Retina (tissue), 1 donor: ENCODE data around the gene FXR2.

Source experiments
- DNase-seq: peaks from one replicate; pipeline ENCODE4 v3.0.0-alpha.2; 2016

The FXR2 gene

DNA sequence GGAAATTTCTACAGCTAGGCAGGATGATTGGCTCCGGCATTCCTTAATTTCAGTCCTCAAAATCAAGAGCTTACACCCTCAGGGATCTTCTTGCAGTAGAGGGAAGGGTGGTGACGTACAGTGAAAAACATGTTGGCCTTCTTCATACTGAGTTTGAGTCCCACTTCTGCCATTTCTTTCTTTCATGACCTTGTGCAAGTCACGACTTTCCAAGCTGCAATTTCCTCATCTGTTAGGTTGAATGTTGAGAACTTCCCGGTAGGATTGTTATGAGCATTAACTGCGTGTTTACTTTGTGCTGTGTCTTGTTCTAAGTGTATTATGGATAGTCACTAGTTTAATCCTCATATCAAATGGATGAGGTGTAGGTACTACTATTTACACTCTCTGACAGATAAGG lies 45.1 kb downstream of the FXR2 start:
- DNase-seq: no peak

GRCh38 chr17:7563115-7563869 lies 51.4 kb downstream of the FXR2 start:
- no peak for DNase-seq

DNA sequence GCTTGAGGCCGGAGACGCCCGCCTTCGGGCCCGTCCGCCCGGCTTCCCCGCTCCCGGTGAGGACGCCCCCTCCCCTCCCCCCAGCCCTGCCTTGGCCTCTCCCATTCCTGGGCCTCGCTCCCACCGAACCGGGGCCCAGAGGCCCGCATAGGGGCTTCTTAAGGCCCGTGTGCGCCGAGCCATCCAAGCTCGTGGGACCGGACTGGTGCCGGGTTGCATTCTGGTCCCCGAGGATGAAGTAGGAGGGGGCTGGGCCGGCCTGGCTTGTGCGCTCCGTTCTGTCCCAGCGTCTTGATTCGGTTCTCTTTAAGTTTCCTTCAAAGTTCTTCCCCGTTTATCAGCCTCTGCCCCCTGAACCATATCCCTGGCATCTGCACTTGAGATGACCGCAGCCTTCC lies 52.5 kb downstream of the FXR2 start:
- no peak for DNase-seq

- peak; percentile 94 for DNase-seq
Observed at GRCh38 chr17:7561589-7562207, 53.0 kb downstream of the FXR2 start, which contains the start of gene SENP3. Gene SENP3 (plus strand): TSS chr17:7561919. CDS start chr17:7563077, 1,158 bp downstream.

DNA sequence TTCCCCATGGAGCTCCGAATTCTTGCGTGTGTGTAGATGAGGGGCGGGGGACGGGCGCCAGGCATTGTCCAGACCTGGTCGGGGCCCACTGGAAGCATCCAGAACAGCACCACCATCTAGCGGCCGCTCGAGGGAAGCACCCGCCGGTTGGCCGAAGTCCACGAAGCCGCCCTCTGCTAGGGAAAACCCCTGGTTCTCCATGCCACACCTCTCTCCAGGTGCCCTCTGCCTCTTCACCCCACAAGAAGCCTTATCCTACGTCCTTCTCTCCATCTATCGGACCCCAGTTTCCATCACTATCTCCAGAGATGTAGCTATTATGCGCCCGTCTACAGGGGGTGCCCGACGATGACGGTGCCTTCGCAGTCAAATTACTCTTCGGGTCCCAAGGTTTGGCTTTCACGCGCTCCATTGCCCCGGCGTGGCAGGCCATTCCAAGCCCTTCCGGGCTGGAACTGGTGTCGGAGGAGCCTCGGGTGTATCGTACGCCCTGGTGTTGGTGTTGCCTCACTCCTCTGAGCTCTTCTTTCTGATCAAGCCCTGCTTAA lies 53.6 kb downstream of the FXR2 start:
- peak; percentile 93 for DNase-seq

DNA sequence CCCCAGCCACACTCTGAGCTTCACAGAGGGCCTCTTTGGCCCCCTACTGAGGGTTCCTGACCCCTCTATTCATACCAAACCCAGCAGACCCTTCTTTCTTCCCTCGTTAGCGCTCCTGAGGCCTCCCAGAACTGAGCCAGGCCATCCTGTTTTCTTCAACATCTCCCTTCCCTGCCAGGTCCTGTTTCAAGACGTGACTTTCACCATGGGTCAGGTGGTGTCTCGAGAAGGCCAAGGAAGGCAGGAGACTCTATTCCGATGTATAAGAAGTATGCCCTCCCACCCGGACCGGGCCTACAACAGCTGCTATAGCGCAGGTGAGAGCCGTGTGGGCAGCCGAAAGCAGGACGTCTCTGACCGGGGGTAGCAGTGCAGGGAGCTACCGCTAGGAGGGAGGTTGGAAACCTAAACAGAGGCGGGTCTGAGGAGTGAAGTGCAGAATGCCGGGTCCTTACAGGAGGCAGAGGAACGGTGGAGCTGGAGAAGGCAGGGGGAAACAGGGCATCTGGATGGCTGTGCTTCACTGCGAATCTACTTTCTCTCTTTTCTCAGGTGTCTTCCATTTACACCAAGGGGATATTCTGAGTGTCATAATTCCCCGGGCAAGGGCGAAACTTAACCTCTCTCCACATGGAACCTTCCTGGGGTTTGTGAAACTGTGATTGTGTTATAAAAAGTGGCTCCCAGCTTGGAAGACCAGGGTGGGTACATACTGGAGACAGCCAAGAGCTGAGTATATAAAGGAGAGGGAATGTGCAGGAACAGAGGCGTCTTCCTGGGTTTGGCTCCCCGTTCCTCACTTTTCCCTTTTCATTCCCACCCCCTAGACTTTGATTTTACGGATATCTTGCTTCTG lies 54.3 kb downstream of the FXR2 start:
- DNase-seq: peak; percentile 74

- DNase-seq: no peak
Observed at GRCh38 chr17:7559320-7560171, 55.2 kb downstream of the FXR2 start.

DNA sequence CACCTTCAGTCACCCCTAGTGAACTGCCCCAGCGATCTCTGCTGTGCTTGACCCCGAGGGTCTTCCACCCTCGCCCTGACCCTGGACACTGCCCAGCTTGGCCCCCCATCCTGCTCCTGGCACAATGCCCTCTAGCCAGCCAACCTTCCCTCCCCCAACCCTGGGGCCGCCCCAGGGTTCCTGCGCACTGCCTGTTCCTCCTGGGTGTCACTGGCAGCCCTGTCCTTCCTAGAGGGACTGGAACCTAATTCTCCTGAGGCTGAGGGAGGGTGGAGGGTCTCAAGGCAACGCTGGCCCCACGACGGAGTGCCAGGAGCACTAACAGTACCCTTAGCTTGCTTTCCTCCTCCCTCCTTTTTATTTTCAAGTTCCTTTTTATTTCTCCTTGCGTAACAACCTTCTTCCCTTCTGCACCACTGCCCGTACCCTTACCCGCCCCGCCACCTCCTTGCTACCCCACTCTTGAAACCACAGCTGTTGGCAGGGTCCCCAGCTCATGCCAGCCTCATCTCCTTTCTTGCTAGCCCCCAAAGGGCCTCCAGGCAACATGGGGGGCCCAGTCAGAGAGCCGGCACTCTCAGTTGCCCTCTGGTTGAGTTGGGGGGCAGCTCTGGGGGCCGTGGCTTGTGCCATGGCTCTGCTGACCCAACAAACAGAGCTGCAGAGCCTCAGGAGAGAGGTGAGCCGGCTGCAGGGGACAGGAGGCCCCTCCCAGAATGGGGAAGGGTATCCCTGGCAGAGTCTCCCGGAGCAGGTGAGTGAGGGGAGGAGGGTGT lies 56.0 kb downstream of the FXR2 start, which contains the start of gene TNFSF13:
Gene TNFSF13 (plus strand): TSS at position 207 of the 776 bp plus-strand sequence. CDS start 290 bp downstream, at position 497.
- no peak for DNase-seq

DNA sequence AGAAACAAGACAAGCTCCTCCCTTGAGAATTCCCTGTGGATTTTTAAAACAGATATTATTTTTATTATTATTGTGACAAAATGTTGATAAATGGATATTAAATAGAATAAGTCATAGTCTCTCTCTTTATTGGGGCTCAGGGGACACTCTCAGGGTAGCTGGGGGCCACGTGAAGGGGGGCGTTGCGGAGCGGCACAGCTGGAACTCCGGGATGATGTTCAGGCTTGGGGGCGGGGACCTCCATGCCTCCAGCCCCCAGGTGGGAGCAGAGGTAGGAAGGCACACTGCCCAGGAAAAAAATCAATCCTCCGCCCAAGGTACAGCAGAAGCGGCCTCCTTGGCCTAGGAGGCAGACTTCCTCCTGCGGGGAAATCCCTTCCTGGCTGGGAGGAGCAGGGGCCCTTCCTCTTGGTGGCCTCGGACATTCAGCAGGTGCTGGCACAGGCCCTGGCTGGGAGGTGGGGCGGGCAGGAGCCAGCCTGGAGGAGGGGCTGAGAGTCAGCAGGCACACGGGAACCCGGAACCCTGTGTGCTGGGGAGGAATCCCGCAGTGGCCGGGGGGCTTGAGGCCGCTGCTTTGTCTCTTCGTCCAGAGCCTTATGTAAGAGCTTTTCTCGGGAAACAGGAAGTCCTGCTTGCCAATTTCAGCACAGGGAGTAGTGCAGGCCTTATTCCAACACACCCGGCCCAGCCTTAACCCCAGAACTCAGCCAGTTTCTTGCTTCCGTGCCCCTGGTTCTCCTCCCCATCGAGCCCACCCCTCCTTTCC lies 56.7 kb downstream of the FXR2 start:
- no peak for DNase-seq

GRCh38 chr17:7557147-7557764 lies 57.4 kb downstream of the FXR2 start:
- DNase-seq: no peak

GRCh38 chr17:7556627-7557026 lies 58.1 kb downstream of the FXR2 start:
- DNase-seq: no peak

GRCh38 chr17:7555320-7555948 lies 59.3 kb downstream of the FXR2 start:
- no peak for DNase-seq

DNA sequence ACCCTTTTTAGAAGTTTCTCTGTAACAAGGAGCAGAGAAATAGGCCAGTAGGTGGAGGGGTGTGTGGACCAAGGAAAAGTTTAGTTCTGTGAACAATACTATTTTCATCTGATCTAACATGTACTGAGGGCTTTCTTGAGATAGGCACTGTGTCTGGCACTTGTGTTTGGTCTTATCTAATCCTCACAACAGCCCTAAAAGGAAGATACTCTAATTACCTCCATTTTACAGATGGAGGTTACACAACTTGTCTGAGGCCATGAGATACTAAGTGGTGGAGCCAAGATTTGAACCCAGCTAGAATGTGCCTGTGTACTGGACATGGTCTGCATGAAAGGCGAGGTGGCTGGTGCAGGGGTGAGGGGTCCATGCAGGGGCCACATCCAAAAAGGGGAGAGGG lies 61.3 kb downstream of the FXR2 start:
- DNase-seq: no peak

GRCh38 chr17:7552621-7553051 lies 62.1 kb downstream of the FXR2 start:
- DNase-seq: no peak

GRCh38 chr17:7551396-7551795 lies 63.3 kb downstream of the FXR2 start:
- no peak for DNase-seq

DNA sequence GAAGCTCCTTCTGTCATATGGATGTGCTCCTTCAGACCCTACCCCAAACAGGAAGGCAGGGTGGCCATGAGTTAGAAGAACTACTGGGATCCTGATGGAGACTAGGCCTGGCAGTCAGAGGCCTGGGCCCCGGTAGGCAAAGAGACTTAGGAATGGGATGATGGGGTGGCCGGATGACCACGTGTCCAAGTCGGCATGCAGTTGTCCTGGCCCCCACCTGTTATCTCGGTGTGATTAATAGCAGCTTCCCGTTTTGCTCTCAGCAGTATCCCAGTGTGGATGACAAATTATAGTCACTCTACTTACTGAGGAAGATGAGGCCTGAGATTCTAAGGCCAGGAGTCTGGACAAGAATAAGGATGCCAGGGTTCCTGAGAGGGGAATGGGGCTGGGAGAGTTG lies 64.4 kb downstream of the FXR2 start:
- no peak for DNase-seq

DNA sequence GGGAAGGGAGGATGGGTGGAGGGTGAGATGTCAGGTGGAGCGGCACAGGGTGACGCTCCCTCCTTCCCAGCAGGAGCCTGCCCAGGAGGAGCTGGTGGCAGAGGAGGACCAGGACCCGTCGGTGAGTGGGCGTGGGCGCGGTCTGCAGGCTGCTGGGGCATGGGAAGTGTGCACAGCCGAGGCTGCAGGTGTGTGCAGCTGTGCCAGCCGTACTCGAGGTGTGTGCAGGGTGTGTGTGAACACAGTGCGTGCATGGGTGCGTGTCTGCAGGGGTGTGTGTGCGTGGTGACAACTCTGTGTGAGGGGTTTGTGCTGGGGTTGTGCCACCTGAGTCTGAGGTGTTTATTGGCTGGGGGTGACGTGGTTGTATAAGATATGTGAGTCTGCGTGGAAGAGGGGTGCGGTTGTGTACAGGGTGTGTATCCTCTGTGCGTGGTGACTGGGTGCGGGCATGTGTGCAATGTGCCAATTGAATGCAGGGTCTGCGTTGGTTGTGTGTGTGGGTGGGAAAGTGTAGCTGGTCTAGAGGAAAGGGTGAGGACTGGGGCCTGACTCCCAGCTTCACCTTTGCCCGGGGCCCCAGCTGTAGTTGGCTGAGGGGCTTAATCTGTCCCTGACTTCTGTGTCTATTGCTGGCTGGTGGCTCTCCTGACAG lies 65.2 kb downstream of the FXR2 start:
- peak; percentile 57 for DNase-seq

DNA sequence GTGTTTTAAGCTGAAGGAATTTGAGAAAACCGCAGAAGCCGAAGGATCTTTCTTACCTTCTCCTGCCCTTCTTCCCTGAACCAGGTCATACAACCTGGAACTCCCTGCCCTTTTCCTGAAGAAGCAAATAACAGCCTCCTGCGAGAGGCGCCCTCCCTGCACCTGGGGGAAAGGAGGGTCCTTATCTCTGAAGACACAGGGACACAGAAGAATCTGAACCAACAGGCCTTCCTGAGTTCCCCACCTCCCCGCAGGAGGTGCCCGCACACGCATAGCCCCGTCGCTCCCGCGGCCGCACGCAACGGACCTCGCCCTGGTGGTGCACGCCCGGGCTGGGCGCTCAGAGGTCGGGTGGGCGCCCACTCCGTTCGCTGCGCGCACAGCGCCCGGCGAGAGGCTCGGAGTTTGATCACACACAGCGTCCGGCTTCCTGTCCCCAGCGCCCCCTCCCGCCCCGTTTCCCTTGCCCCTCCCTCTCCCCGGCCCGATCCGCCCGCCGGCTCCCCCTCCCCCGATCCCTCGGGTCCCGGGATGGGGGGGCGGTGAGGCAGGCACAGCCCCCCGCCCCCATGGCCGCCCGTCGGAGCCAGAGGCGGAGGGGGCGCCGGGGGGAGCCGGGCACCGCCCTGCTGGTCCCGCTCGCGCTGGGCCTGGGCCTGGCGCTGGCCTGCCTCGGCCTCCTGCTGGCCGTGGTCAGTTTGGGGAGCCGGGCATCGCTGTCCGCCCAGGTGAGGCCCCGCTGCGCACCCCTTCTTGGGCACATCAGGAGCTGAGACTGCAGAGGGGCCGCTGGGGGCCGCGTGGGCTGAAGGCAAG lies 65.9 kb downstream of the FXR2 start, which contains the start of gene TNFSF12:
Gene TNFSF12 (plus strand): TSS at position 474 of the 816 bp plus-strand sequence. CDS start 96 bp downstream, at position 570.
- DNase-seq: peak; percentile 66
